SK-N-SH (cell line): ENCODE results near the gene TSSC4. TPM values are rescaled to one million over a fixed set of nuclear protein-coding genes. Genes with fewer than 3 reads are reported as not detected.

Source experiments
- CTCF ChIA-PET: fragments of 300-600, 350-600 bp; formaldehyde crosslinking; extraction: SDS; loops from one replicate; lab custom pipeline; 2021; lab: Yijun Ruan, JAX
- POLR2A ChIA-PET: fragments of 350-600 bp; sonication (Branson Sonifier 250); formaldehyde crosslinking; extraction: SDS; loops from one replicate; lab custom pipeline; 2020; ENCODE audit warnings: antibody characterized with exemption, inconsistent platforms; lab: Yijun Ruan, JAX
- DNase-seq: peaks from one replicate; pipeline ENCODE4 v3.0.0; 2012
- H2AFZ ChIP-seq: fragments of 200-600 bp; sonication (generic); 2 replicates; pipeline ENCODE4 v1.8.1; 2016; ENCODE audit warnings: antibody characterized with exemption, mild to moderate bottlenecking, low read depth
- H3F3A ChIP-seq: fragments of 200-600 bp; sonication (generic); replicated peaks from 2 replicates; pipeline ENCODE3; 2016; ENCODE audit warnings: antibody characterized with exemption, mild to moderate bottlenecking; ENCODE audit not compliant: insufficient read depth
- H3K27ac ChIP-seq, 2 experiments: fragments of 200-500 bp in 1 of 2; fragments of 200-600 bp in 1 of 2; sonication (Bioruptor generic) in 1 of 2; sonication (generic), shearing (Covaris generic) in 1 of 2; 2 replicates each; pipeline versions ENCODE4 v1.5.1 to v1.6.1; 2014 to 2016; ENCODE audit warnings: low read depth in 2 of 2, inconsistent platforms in 1 of 2, low read length in 1 of 2, mild to moderate bottlenecking in 1 of 2, mixed read lengths in 1 of 2
- H3K27me3 ChIP-seq: fragments of 200-600 bp; sonication (generic), shearing (Covaris generic); 2 replicates; pipeline ENCODE4 v1.6.1; 2016; ENCODE audit warnings: mixed run types; ENCODE audit not compliant: insufficient read depth
- H3K36me3 ChIP-seq, 2 experiments: fragments of 200-500 bp in 1 of 2; fragments of 200-600 bp in 1 of 2; sonication (Bioruptor generic) in 1 of 2; sonication (generic) in 1 of 2; replicated peaks in 1 of 2; 2 replicates each; pipeline versions ENCODE3 to v1.5.1; 2014 to 2016; ENCODE audit warnings: low read length in 1 of 2, mild to moderate bottlenecking in 1 of 2; ENCODE audit not compliant: insufficient read depth in 2 of 2, control insufficient read depth in 1 of 2
- H3K4me1 ChIP-seq, 2 experiments: fragments of 200-500 bp in 1 of 2; fragments of 200-600 bp in 1 of 2; sonication (Bioruptor generic) in 1 of 2; sonication (generic), shearing (Covaris generic) in 1 of 2; 2 replicates each; pipeline versions ENCODE4 v1.5.1 to v1.6.1; 2014 to 2016; ENCODE audit warnings: low read depth in 1 of 2, low read length in 1 of 2, mixed run types in 1 of 2; ENCODE audit not compliant: insufficient read depth in 2 of 2, control insufficient read depth in 1 of 2
- H3K4me2 ChIP-seq: fragments of 200-600 bp; sonication (generic), shearing (Covaris generic); 2 replicates; pipeline ENCODE4 v1.6.1; 2017; ENCODE audit warnings: mixed run types
- H3K4me3 ChIP-seq, 2 experiments: fragments of 200-500 bp in 1 of 2; fragments of 200-600 bp in 1 of 2; sonication (Bioruptor generic) in 1 of 2; sonication (generic), shearing (Covaris generic) in 1 of 2; 2 replicates each; pipeline versions ENCODE4 v1.5.1 to v1.8.1; 2014 to 2016; ENCODE audit warnings: low read depth in 2 of 2, inconsistent platforms in 1 of 2, low read length in 1 of 2, mild to moderate bottlenecking in 1 of 2, mixed read lengths in 1 of 2, moderate library complexity in 1 of 2
- H3K79me2 ChIP-seq: fragments of 200-600 bp; sonication (generic); 2 replicates; pipeline ENCODE4 v1.8.1; 2017; ENCODE audit warnings: mild to moderate bottlenecking; ENCODE audit not compliant: insufficient read depth
- H3K9ac ChIP-seq: fragments of 200-600 bp; sonication (generic); 2 replicates; pipeline ENCODE4 v1.6.1; 2017; ENCODE audit warnings: mixed run types
- H3K9me2 ChIP-seq: fragments of 200-600 bp; sonication (generic); 2 replicates; pipeline ENCODE4 v1.6.1; 2017; ENCODE audit warnings: mixed run types
- H3K9me3 ChIP-seq: fragments of 200-600 bp; sonication (generic); 2 replicates; pipeline ENCODE4 v1.6.1; 2017; ENCODE audit warnings: mixed run types, mild to moderate bottlenecking, moderate library complexity
- H4K20me1 ChIP-seq: fragments of 200-600 bp; sonication (generic); 2 replicates; pipeline ENCODE4 v1.6.1; 2017; ENCODE audit warnings: mild to moderate bottlenecking, mixed run types; ENCODE audit not compliant: insufficient read depth
- EP300 ChIP-seq, 2 experiments: IDR thresholded peaks; 2 replicates each; pipeline versions ENCODE4 v1.4.0 to v1.6.1; 2012; ENCODE audit warnings: borderline replicate concordance in 1 of 2, low read depth in 1 of 2, low read length in 1 of 2
- EZH2phosphoT487 ChIP-seq: fragments of 200-600 bp; sonication (generic); IDR thresholded peaks from 2 replicates; pipeline ENCODE4 v1.6.1; 2017; ENCODE audit warnings: low read depth, mixed run types, mild to moderate bottlenecking, antibody characterized with exemption, moderate library complexity, borderline replicate concordance
- FOXJ3 ChIP-seq: sonication (generic); formaldehyde crosslinking; IDR thresholded peaks from 2 replicates; pipeline ENCODE4 v1.5.1; 2020; ENCODE audit warnings: mild to moderate bottlenecking, missing genetic modification reagents
- FOXM1 ChIP-seq: IDR thresholded peaks from 2 replicates; pipeline ENCODE4 v1.4.0; 2012; ENCODE audit warnings: low read depth, mild to moderate bottlenecking
- GATA2 ChIP-seq: sonication (generic); formaldehyde crosslinking; IDR thresholded peaks from 2 replicates; pipeline ENCODE4 v1.5.0; 2020; ENCODE audit warnings: mild to moderate bottlenecking, missing genetic modification reagents
- MEF2A ChIP-seq: IDR thresholded peaks from 2 replicates; pipeline ENCODE4 v1.4.0; 2012; ENCODE audit warnings: low read depth, borderline replicate concordance
- NRF1 ChIP-seq: IDR thresholded peaks from 2 replicates; pipeline ENCODE4 v1.6.1; 2012; ENCODE audit warnings: low read depth, mild to moderate bottlenecking, low read length
- POLR2AphosphoS5 ChIP-seq: IDR thresholded peaks from 2 replicates; pipeline ENCODE4 v1.6.1; 2012; ENCODE audit warnings: low read depth, low read length
- REST ChIP-seq: IDR thresholded peaks from 2 replicates; pipeline ENCODE4 v1.6.1; 2012; ENCODE audit warnings: mild to moderate bottlenecking, low read depth, low read length, moderate library complexity
- RXRA ChIP-seq: IDR thresholded peaks from 2 replicates; pipeline ENCODE4 v1.4.0; 2012; ENCODE audit warnings: low read depth, mild to moderate bottlenecking, borderline replicate concordance
- SMC3 ChIP-seq: IDR thresholded peaks from 2 replicates; pipeline ENCODE4 v1.6.1; 2012; ENCODE audit warnings: low read depth, low read length, improper control_type of control experiment
- TAF1 ChIP-seq: IDR thresholded peaks from 2 replicates; pipeline ENCODE4 v1.6.1; 2012; ENCODE audit warnings: low read depth, mild to moderate bottlenecking, low read length, moderate library complexity, borderline replicate concordance
- WGBS: methylation state at CpG from one replicate; pipeline ENCODE4 v1.1.6; 2017; ENCODE audit warnings: low lambda C conversion rate; 5-methylcytosine and 5-hydroxymethylcytosine counted together
- polyA plus RNA-seq, 3 experiments: library from polyadenylated mRNA; depleted of rRNA; stranded (reverse); fragments of >200 nt; gene quantifications; 2 replicates each; pipeline ENCODE4 v1.2.3, GENCODE V29; 2012

TSSC4 gene
- polyA plus RNA-seq, 1 of the 3 experiments (the other 2 are of a cell fraction), result 45.1 TPM

- H2AFZ ChIP-seq, result no peak within 1 kb of the TSS
- DNase-seq, result peak; percentile 96
- CTCF ChIA-PET, result interaction anchor here (1.4 to 3.9 kb wide), 6 partner anchors 11 to 183 kb away, joined by 3 to 20 read pairs (median 7); partner anchors contain the start of gene TSSC4
These were observed 23.6 kb upstream of the TSSC4 start, which contains the start of gene CD81 for GRCh38 chr11:2376751-2377451. Gene CD81 (plus strand): TSS chr11:2377310. CDS start chr11:2377550, 240 bp downstream.

More at GRCh38 chr11:2376751-2377451, 23.6 kb upstream of the TSSC4 start, which contains the start of gene CD81:
- 10% methylated on average over 24 of the region's 65 CpGs for WGBS
- no peak for TF ChIP-seq FOXM1
- no peak for TF ChIP-seq FOXJ3
- TF ChIP-seq REST, result no peak
- no peak for TF ChIP-seq MEF2A
- no peak for TF ChIP-seq SMC3
- no peak for TF ChIP-seq EP300 (IDR thresholded peaks at IDR 0.05; ENCODE audit: borderline replicate concordance in 1 of 2, low read depth in 1 of 2, low read length in 1 of 2)
- TF ChIP-seq RXRA, result no peak
- no peak for TF ChIP-seq NRF1
- TF ChIP-seq POLR2AphosphoS5, result peak; percentile 77
- peak; percentile 80 for TF ChIP-seq TAF1
- TF ChIP-seq GATA2 (CRISPR knock-in tag), result no peak
- no peak for TF ChIP-seq EZH2phosphoT487
- H3K36me3 ChIP-seq, result no peaks in the 10 kb centered on the region
- H3K4me3 ChIP-seq, result peak within 1 kb of the TSS; percentile 68 to 80
- POLR2A ChIA-PET, result interaction anchor here (0.6 to 2.6 kb wide), 8 partner anchors 10 to 169 kb away, joined by 3 to 22 read pairs (median 5); partner anchors contain the start of gene TSSC4
- no peaks in the 10 kb centered on the region for H3F3A ChIP-seq
- H3K4me1 ChIP-seq, result peaks cover 0 to 16% of the 10 kb centered on the region in 2 experiments; a peak in 1 of 4 replicates
- H3K9me3 ChIP-seq, result no peaks in the 10 kb centered on the region
- no peaks in the 10 kb centered on the region for H3K27me3 ChIP-seq
- peaks cover 39% of the 10 kb centered on the region for H4K20me1 ChIP-seq
- no peaks in the 10 kb centered on the region for H3K9me2 ChIP-seq
- H3K4me2 ChIP-seq, result peak within 1 kb of the TSS; percentile 100
- H3K9ac ChIP-seq, result peak within 1 kb of the TSS; percentile 96
- peak within 1 kb of the TSS; percentile 68 to 74 for H3K27ac ChIP-seq
- peaks cover 44% of the 10 kb centered on the region for H3K79me2 ChIP-seq
